ENCODE data around the gene RASSF1. TPM values are rescaled to one million over a fixed set of nuclear protein-coding genes. Genes with fewer than 3 reads are reported as not detected.

Gene RASSF1
- total and polyA plus RNA-seq, 2 of the 13 experiments (the other 11 are each of a cell fraction or from before 2014, with no cell fraction given), result 10.2 to 27.5 TPM

GRCh38 chr3:50337175-50337861 is 3.3 kb downstream of the RASSF1 start (continued):
- TF ChIP-seq ZNF605 (CRISPR knock-in tag; IDR thresholded peaks at IDR 0.05) (peak; percentile 98), CENPT (CRISPR knock-in tag; IDR thresholded peaks at IDR 0.05; ENCODE audit: low read depth) (peak; percentile 25; the same call in 1 of the 2 replicates), ZNF350 (CRISPR knock-in tag; IDR thresholded peaks at IDR 0.05; ENCODE audit: borderline replicate concordance, low read depth) (peak; percentile 70), ZNF362 (CRISPR knock-in tag; IDR thresholded peaks at IDR 0.05; ENCODE audit: borderline replicate concordance) (no peak), ZSCAN21 (CRISPR knock-in tag; IDR thresholded peaks at IDR 0.05; ENCODE audit: borderline replicate concordance) (peak; percentile 68; the same call in 1 of the 2 replicates), SALL2 (CRISPR knock-in tag; IDR thresholded peaks at IDR 0.05) (peak; percentile 84), ZNF296 (CRISPR knock-in tag; conservative IDR thresholded peaks at IDR 0.05) (peak; percentile 75; the same call in 1 of the 2 replicates), SATB2 (CRISPR knock-in tag; IDR thresholded peaks at IDR 0.05) (0 out of 2 replicates have a peak, but pooled peaks have one; percentile 24), HOMEZ (CRISPR knock-in tag; IDR thresholded peaks at IDR 0.05; ENCODE audit: low read depth) (peak; percentile 43; the same call in 1 of the 2 replicates), ZNF276 (CRISPR knock-in tag; IDR thresholded peaks at IDR 0.05; ENCODE audit: low read depth) (peak; percentile 58; the same call in 1 of the 2 replicates), ZNF468 (CRISPR knock-in tag; IDR thresholded peaks at IDR 0.05) (0 out of 2 replicates have a peak, but pooled peaks have one; percentile 26), MAX (IDR thresholded peaks at IDR 0.05) (peak; percentile 93), ETS1 (CRISPR knock-in tag; IDR thresholded peaks at IDR 0.05) (0 out of 2 replicates have a peak, but pooled peaks have one; percentile 38), RXRB (CRISPR knock-in tag; IDR thresholded peaks at IDR 0.05; ENCODE audit: borderline replicate concordance) (peak; percentile 40; the same call in 1 of the 2 replicates), ZNF33B (CRISPR knock-in tag; IDR thresholded peaks at IDR 0.05) (no peak; the same call in 1 of the 2 replicates), ZMAT5 (CRISPR knock-in tag; IDR thresholded peaks at IDR 0.05; ENCODE audit: borderline replicate concordance, low read depth) (no peak), THAP9 (CRISPR knock-in tag; IDR thresholded peaks at IDR 0.05; ENCODE audit: borderline replicate concordance) (peak; percentile 5; the same call in 1 of the 2 replicates)
